Embryonic facial prominence (tissue), 1 donor: ENCODE data around the gene TRIM8.
A peak's percentile ranks its signal among the peaks of the same experiment; 100 is the strongest.

Experiments used
- DNase-seq: peaks from one replicate; pipeline ENCODE4 v3.0.0-alpha.2; 2016; ENCODE audit errors: extremely low spot score

TRIM8 gene

GRCh38 chr10:102632394-102633111, 11.7 kb upstream of the TRIM8 start:
- DNase-seq = no peak

DNA sequence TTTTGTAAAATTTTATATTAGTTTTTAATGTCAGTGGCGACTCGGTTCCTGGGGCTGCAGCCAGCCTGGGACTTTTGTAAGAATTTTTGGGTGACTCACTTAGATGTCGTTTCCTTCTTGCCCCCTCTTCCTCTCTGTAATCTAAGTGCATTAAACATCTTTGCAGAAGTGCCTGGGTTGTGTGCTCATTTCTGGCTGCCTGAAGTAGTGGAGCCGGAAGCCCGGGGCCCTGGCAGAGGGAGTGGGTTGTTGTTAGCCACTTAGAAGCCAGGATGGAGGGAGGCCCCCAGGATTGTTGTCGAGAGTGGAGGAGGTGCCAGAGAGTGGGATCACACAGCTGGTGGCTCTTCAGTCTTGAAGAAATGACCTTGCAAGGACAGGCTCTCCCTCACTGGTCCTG, 11.0 kb upstream of the TRIM8 start:
- DNase-seq = no peak

- DNase-seq = no peak
These were observed 10.4 kb upstream of the TRIM8 start for GRCh38 chr10:102633848-102634247.

DNA sequence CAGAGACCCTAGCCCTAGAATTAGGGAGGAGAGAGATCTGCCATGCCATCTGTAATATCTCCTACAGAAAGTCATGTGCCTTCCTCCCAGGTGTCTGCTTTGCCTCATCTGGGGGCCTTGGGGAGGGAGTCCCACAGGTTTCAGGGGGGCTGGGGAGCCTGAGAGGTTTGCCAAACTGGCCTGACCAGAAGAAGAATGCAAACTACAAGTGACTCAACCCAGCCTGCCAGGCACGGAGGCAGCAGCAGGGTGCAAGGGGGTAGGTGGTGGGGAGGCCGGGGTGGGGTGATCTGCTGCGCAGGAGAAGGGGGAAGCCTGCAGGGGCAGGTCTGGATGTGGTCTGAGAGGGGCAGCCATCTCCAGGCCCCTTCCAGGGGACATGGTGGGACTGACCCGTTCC, 9.6 kb upstream of the TRIM8 start:
- DNase-seq = no peak

GRCh38 chr10:102635377-102635776, 8.9 kb upstream of the TRIM8 start:
- no peak for DNase-seq

GRCh38 chr10:102639537-102639936, 4.7 kb upstream of the TRIM8 start:
- DNase-seq = no peak

GRCh38 chr10:102641402-102641801, 2.9 kb upstream of the TRIM8 start:
- no peak for DNase-seq

DNA sequence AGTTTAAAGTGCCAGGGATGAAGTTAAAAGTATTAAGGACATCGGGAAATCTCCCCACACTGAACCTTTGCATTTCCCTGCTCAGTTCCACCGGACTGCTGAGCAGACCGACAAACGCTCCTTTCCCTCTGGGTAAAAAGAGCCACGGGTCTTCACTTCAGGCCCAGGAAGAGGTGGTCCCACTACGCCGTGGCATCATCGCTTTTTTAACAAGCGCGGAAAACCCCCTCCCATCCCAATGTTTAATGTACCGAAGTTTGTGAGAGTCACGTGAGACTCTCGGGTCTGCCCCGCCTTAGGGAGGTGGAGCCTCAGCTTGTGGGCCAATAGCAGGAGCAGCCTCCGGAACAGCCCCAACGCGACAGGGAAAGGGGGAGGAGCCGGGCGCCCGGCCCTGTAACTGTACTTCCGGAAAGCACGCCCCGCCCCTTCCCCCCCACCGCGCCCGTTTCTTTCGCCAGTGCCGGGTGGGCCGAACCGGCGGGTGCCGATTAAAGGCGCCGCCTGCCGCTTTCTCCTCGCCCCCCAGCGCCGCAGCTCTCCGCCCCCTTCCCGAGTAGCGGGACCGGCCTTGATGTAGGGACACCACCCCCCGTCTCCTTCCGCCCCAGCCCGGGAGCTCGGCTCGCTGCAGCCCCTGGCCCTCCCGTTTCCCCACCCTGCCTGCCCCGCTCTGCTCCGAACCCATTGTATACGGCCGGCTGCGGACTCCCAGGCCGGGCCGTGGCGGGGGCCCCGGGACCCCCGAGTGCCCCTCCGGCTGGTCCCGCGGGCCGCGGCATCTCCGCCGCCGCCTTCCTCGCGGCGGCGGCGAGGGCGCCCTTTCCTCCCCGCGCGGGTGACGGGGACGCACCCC, 2.2 kb upstream of the TRIM8 start:
- DNase-seq = peak; percentile 96

DNA sequence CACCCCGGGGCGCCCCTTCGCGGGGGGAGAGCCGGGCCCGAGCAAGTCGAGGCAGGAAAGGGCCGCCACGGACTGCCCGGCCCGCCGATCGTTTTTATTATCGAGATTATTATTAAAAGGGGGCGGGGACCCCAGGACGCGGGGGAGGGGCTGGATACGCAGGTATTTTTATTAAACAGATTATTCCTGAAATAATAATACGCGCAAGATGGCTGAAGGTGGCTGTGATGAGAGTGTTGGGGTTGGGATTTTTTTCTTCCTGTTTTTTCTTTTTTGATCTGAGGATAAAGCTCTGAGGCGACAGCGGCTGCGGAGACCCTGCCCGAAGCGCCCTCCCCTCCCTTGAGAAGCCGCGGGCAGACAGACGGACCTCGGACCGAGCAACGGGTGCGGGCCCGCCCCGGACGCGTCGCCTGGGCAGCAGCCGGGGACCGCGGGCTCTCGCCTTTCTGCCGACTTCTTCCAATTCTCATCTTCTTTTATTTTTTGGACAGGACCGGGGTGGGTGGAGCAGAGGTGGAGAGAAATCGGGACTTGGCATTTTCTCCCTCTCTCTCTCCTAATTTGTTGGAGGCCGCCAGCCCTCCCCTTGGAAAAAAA, 1.4 kb upstream of the TRIM8 start:
- no peak for DNase-seq

DNA sequence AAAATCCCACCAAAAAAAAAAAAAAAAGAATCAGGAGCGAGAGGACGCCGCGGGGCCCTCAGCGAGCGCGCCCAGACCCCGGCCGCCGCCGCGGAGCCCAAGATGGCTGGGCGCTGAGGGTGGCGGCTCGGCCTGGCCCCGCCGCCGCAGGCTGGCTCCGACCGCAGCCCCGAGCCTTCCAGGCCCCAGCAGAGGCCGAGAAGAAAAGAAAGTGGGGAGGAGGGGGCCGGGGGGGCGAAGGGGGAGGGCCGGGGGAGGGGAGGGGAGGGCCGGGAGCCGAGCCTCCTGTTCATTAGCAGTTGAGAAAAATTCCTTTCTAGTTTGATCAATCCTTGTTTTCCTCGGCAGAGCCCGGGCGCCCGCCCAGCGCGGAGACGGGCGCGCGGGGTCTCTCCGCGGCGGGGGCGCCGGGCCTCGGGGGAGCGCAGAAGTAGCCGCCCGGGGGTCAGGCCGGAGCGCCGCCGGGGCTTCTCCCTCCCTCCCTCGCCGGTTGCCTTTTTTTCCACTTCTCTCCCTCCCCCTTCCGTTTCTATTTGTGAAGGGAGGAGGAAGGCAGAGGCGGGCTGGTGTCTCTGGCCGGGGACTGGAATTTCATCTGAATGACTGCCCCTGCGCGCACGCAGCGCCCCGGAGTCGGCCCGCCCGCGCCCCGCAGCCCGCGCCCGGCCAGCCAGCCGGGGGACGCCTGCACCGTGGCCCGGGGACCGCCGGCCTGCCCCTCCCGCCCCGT, 778 bp upstream of the TRIM8 start:
- DNase-seq = no peak

DNA sequence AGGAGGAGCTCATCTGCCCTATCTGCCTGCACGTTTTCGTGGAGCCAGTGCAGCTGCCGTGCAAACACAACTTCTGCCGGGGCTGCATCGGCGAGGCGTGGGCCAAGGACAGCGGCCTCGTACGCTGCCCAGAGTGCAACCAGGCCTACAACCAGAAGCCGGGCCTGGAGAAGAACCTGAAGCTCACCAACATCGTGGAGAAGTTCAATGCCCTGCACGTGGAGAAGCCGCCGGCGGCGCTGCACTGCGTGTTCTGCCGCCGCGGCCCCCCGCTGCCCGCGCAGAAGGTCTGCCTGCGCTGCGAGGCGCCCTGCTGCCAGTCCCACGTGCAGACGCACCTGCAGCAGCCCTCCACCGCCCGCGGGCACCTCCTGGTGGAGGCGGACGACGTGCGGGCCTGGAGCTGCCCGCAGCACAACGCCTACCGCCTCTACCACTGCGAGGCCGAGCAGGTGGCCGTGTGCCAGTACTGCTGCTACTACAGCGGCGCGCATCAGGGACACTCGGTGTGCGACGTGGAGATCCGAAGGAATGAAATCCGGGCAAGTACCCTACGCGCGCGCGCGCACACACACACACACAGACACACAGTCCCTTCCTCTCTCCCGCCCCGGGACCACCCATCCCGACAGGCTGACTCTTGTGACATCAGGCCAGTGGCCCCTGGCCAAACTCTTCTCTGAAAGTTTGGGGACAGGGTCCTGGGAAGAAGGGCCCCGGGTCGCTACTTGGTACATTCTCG, 538 bp downstream of the TRIM8 start:
- DNase-seq = no peak

DNA sequence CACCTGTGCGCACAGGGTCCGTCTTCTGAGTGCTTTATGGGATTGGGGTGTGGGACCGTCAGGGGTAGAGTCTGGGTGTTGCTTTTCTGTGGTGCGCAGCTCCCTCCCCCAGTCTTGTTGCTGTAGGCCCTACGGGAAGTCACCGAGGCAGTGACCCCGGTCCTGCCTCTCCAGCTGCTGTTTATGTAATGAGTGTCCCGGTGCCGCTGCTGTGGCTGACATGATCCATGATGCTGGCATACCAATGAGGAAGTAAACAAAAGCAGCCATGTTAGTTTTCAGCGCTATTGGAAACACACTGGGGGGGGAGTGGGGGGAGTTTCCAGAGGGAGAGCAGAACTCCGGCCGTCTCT, 1.1 kb downstream of the TRIM8 start:
- no peak for DNase-seq

DNA sequence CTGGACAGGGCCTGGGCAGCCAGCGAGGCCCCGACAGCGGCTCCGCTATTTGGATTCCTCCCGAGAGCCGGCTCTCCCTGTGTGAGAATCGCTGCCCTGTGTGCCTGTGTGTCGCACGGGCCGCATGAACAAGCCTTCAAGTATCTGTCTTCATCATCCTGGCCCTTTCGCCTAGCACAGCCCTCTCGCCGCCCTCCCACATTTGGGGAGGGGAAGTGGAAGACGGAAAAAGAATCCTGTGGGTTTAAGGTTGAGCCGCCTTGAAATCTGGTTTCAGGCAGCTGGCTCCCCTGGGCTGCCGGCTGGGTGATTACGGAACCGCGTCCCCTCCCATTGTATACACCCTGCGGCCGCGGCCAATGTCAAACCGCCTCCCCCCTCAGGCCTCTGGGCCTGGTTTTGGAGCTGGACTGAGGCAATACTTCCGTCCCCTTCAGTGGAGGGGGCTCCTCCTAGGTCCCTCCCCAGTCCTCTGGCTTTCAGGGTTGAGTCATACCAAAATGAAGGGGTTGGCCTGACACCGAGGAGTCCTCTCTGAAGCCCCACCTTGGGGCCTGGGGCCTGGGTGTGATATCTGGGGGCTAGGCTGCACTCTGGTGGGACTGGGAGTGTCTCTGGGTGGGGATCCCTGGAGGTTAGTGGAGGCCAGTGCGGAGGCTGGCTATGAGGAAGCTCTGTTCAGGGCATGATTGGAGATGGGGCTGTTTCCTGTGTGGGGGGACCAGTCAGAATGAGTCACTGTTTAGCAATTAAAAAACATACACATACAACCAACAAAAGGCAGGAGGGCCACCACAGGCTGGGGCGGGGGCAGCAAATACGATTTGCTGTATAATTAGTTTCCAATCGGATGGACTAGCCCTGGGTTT, 1.7 kb downstream of the TRIM8 start:
- no peak for DNase-seq

DNA sequence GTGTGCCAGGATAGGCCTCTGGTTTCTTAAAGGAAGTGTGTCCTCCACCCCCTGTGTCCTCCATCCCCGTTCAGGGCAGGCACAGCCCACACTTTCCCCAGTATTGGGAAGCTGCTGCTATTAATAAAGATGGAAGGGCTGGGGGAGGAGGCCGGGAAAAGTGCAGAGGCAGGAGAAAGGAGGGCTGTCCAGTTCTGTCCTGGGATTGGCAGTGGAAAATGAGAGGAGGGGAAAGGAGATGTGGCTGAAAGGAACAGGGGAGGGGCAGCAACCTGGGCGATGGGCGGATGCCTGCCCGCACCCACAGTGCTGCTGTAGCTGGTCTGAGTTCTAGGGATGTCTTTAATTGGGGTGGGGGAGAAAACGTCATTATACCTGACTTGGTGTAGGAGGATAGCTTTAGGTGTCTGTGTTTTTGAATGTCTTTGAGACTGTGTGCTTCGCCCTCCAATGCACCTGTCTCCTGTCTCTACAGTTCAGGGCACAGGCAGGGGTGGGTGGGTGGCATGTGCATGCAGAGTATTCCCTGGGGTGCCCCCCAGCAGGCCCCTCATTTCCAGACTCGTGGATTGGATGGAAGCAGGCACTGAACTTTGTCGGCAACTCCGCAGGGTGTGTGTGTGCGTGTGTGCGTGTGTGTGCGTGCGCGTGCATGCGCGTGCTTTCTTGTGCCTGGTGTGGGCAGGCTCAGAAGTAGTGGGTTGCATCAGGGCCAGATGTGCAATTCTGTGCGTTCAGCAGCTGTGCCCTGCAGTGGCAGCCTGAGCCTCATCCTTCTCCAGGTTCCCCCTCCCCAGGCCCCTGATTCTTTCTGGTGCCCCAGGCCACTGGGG, 2.5 kb downstream of the TRIM8 start:
- no peak for DNase-seq

- no peak for DNase-seq
These were observed 3.4 kb downstream of the TRIM8 start for GRCh38 chr10:102647443-102648268.

DNA sequence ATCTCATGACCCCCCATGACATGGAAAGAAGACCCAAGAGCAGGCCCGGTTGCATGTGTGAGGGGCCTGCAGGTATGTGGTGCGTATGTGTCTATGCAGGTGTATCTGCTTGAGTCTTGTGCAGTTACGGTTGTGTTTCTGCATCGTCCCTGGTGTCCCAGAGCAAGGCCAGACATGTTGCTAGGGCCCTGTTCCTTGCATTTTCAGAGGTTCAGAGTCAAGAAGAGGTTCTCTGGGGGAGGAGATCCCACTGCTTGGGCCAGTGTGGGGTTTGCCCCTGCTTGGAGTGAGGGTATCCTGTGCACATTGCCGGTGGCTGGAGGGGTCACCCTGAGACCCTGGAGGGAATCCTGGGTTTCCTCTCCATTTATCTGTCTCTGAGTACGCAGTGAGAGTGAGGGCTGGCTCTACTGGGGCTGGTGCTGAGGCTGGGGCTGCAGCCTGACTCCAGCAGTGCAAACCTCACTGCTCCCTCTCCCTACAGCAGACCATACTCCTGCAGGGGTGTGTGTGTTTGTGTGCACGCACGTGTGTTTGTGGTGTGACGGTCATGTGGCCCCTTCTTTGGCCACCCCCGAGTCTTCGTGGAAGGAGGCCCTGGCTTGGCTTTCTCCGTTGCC, 4.1 kb downstream of the TRIM8 start:
- no peak for DNase-seq

- DNase-seq = no peak
These were observed 4.9 kb downstream of the TRIM8 start for GRCh38 chr10:102648889-102649796.
